H1 (cell line): Measurements from ENCODE around the gene ADM2. TPM values are rescaled to one million over a fixed set of nuclear protein-coding genes. Genes with fewer than 3 reads are reported as not detected.

Experiments used
- SAP30 ChIP-seq: fragments of 300-600 bp; sonication (generic); IDR thresholded peaks from 2 replicates; pipeline ENCODE4 v1.7.1; 2012; ENCODE audit warnings: low read length, moderate library complexity, mild to moderate bottlenecking, inconsistent platforms; ENCODE audit not compliant: insufficient read depth, insufficient replicate concordance
- TCF12 ChIP-seq: IDR thresholded peaks from 2 replicates; pipeline ENCODE4 v1.6.1; 2011; ENCODE audit warnings: low read depth, mild to moderate bottlenecking, low read length
- polyA plus RNA-seq, 7 experiments: library from polyadenylated mRNA; depleted of rRNA in 3 of 7; stranded (reverse) in 5 of 7; unstranded in 2 of 7; fragments of >200 nt in 5 of 7; fragments of 200-250 nt in 2 of 7; gene quantifications; 1 replicate in 5 of 7; 2 replicates in 1 of 7; 4 replicates in 1 of 7; pipeline versions ENCODE4 v1.2.1 to v1.2.3, GENCODE V29; 2011 to 2013; ENCODE audit warnings: missing spikeins in 2 of 7, mixed read lengths in 2 of 7
- total RNA-seq: library from RNA; stranded (reverse); fragmentation: NEBNext Ultra II Directional; extraction: Animal tissue kit (Norgen Biotek cat#: 25700); gene quantifications from 2 replicates; pipeline ENCODE4 v1.2.1, GENCODE V29; 2021

ADM2 gene
- total and polyA plus RNA-seq, 2 of the 8 experiments (the other 6 are each of a cell fraction or from before 2014, with no cell fraction given): 3.3 to 7.5 TPM

DNA sequence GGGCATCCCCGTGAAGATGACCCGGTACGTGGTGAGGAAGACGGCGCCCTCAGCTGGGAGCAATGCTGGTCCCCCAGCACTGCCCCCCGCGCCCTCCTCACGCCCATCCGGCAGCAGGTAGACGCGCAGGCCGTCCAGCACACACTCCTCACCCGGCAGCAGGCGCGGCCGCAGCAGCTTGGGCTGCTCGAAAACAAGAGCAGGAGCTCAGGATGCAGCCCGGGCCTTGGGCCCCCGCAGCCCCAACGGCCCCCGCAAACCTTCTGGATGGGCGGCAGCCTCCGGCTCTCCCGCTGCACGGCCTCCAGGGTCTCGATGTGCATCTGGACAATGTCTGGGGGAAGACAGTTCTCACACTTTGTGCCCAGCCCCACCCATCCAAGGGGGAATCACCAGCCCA, 19.8 kb upstream of the ADM2 start (continued):
- no peak for TF ChIP-seq SAP30
- no peak for TF ChIP-seq TCF12
